ENCODE measurements around the gene ADAM33.

The ADAM33 gene

DNA sequence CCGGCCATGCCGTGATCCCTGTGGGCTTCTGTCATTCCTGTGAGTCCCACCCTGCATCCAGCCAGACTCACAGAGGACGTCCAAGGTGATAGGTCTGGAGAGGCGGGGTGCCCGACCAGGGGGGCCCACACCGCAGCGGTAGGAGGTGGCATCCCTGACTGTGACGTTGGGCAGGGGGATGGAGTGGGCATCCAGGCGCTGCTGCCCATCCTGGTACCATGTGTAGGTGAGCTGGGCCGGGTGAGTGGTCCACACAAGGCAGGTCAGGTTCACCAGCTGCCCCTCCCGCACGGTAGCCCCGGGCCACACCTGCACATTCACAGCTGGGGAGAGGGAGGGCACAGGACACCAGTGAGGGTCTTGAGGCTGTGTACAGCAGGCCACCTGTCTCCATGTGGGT lies 11.6 kb upstream of the ADAM33 start:
- WGBS (ENCODE audit: extremely low coverage, insufficient coverage, insufficient read length): no CpG with 5 or more reads among the region's 13 CpGs
- H4K8ac ChIP-seq (ENCODE audit: low read depth, low read length): no peak overlapping the region
- no peak overlapping the region for H3K4ac ChIP-seq (ENCODE audit: low read depth, low read length)
- H3K18ac ChIP-seq (ENCODE audit: low read length): no peak overlapping the region
- no peak overlapping the region for H3K14ac ChIP-seq (ENCODE audit: low read length)
- H2AFZ ChIP-seq (ENCODE audit: insufficient read depth, low read length, poor library complexity): no peak overlapping the region
- no peak overlapping the region for H2BK5ac ChIP-seq (ENCODE audit: low read depth, low read length, poor library complexity)
- no peak overlapping the region for H3K4me2 ChIP-seq (ENCODE audit: low read length)
- no peak overlapping the region for H4K91ac ChIP-seq (ENCODE audit: low read depth, low read length)
- H3K27ac ChIP-seq (ENCODE audit: low read depth, low read length): no peak overlapping the region
- peaks cover 10 to 14% of the 10 kb centered on the region in 2 experiments for H3K4me1 ChIP-seq (ENCODE audit: control insufficient read depth in 1 of 2, insufficient read depth in 2 of 2, low read length in 2 of 2)
- H2BK120ac ChIP-seq (ENCODE audit: insufficient read depth, low read length, poor library complexity): no peak overlapping the region
- no peaks in the 10 kb centered on the region for H3K9me3 ChIP-seq (ENCODE audit: insufficient read depth, low read depth, low read length)
- no peaks in the 10 kb centered on the region for H3K36me3 ChIP-seq (ENCODE audit: control insufficient read depth in 1 of 2, insufficient read depth in 2 of 2, low read length in 2 of 2)
- no peak overlapping the region for H2BK12ac ChIP-seq (ENCODE audit: low read length)
- H3K79me2 ChIP-seq (ENCODE audit: control insufficient read depth, insufficient read depth, low read length, poor library complexity): no peaks in the 10 kb centered on the region
- H2AK5ac ChIP-seq (ENCODE audit: low read length): no peak overlapping the region
- DNase-seq: no peak
- H3K27me3 ChIP-seq (ENCODE audit: insufficient read depth, low read length): no peaks in the 10 kb centered on the region
- no peaks in the 10 kb centered on the region for H3K79me1 ChIP-seq (ENCODE audit: low read length)
- H3K9ac ChIP-seq (ENCODE audit: low read length): no peak overlapping the region
- no peak overlapping the region for H3K23ac ChIP-seq (ENCODE audit: low read length)
- no peak overlapping the region for H4K12ac ChIP-seq (ENCODE audit: low read depth, low read length)
- H3K4me3 ChIP-seq (ENCODE audit: low read depth, low read length): no peak overlapping the region

- H3K4ac ChIP-seq (ENCODE audit: low read depth, low read length): no peak overlapping the region
- no peak overlapping the region for H3K14ac ChIP-seq (ENCODE audit: low read length)
- no peaks in the 10 kb centered on the region for H3K36me3 ChIP-seq (ENCODE audit: control insufficient read depth in 1 of 2, insufficient read depth in 2 of 2, low read length in 2 of 2)
- H4K91ac ChIP-seq (ENCODE audit: low read depth, low read length): no peak overlapping the region
- H2AK5ac ChIP-seq (ENCODE audit: low read length): no peak overlapping the region
- H2BK12ac ChIP-seq (ENCODE audit: low read length): no peak overlapping the region
- peaks cover 8 to 9% of the 10 kb centered on the region in 2 experiments for H3K4me1 ChIP-seq (ENCODE audit: control insufficient read depth in 1 of 2, insufficient read depth in 2 of 2, low read length in 2 of 2)
- no peaks in the 10 kb centered on the region for H3K9me3 ChIP-seq (ENCODE audit: insufficient read depth, low read depth, low read length)
- no peak overlapping the region for H2BK5ac ChIP-seq (ENCODE audit: low read depth, low read length, poor library complexity)
- H2AFZ ChIP-seq (ENCODE audit: insufficient read depth, low read length, poor library complexity): no peak overlapping the region
- H3K23ac ChIP-seq (ENCODE audit: low read length): no peak overlapping the region
- no peaks in the 10 kb centered on the region for H3K79me2 ChIP-seq (ENCODE audit: control insufficient read depth, insufficient read depth, low read length, poor library complexity)
- H3K4me2 ChIP-seq (ENCODE audit: low read length): no peak overlapping the region
- H4K8ac ChIP-seq (ENCODE audit: low read depth, low read length): no peak overlapping the region
- no peaks in the 10 kb centered on the region for H3K79me1 ChIP-seq (ENCODE audit: low read length)
- H3K9ac ChIP-seq (ENCODE audit: low read length): no peak overlapping the region
- no peak overlapping the region for H3K18ac ChIP-seq (ENCODE audit: low read length)
- H3K27ac ChIP-seq (ENCODE audit: low read depth, low read length): no peak overlapping the region
- H4K12ac ChIP-seq (ENCODE audit: low read depth, low read length): no peak overlapping the region
- H3K27me3 ChIP-seq (ENCODE audit: insufficient read depth, low read length): no peaks in the 10 kb centered on the region
- H3K4me3 ChIP-seq (ENCODE audit: low read depth, low read length): no peak overlapping the region
- WGBS (ENCODE audit: extremely low coverage, insufficient coverage, insufficient read length): no CpG with 5 or more reads among the region's 23 CpGs
- no peak for DNase-seq
- H2BK120ac ChIP-seq (ENCODE audit: insufficient read depth, low read length, poor library complexity): no peak overlapping the region
Observed at GRCh38 chr20:3692706-3693294, 11.0 kb upstream of the ADAM33 start.

GRCh38 chr20:3691897-3692296 lies 10.1 kb upstream of the ADAM33 start:
- H4K91ac ChIP-seq (ENCODE audit: low read depth, low read length): no peak overlapping the region
- no peak overlapping the region for H2BK12ac ChIP-seq (ENCODE audit: low read length)
- H2BK5ac ChIP-seq (ENCODE audit: low read depth, low read length, poor library complexity): no peak overlapping the region
- no peak overlapping the region for H3K23ac ChIP-seq (ENCODE audit: low read length)
- H4K8ac ChIP-seq (ENCODE audit: low read depth, low read length): no peak overlapping the region
- H3K9ac ChIP-seq (ENCODE audit: low read length): no peak overlapping the region
- no peak overlapping the region for H2AK5ac ChIP-seq (ENCODE audit: low read length)
- H3K9me3 ChIP-seq (ENCODE audit: insufficient read depth, low read depth, low read length): no peaks in the 10 kb centered on the region
- no peak overlapping the region for H3K14ac ChIP-seq (ENCODE audit: low read length)
- H3K4me3 ChIP-seq (ENCODE audit: low read depth, low read length): no peak overlapping the region
- H2AFZ ChIP-seq (ENCODE audit: insufficient read depth, low read length, poor library complexity): no peak overlapping the region
- no peaks in the 10 kb centered on the region for H3K27me3 ChIP-seq (ENCODE audit: insufficient read depth, low read length)
- H3K36me3 ChIP-seq (ENCODE audit: control insufficient read depth in 1 of 2, insufficient read depth in 2 of 2, low read length in 2 of 2): no peaks in the 10 kb centered on the region
- H4K12ac ChIP-seq (ENCODE audit: low read depth, low read length): no peak overlapping the region
- no peaks in the 10 kb centered on the region for H3K79me1 ChIP-seq (ENCODE audit: low read length)
- H3K4me1 ChIP-seq (ENCODE audit: control insufficient read depth in 1 of 2, insufficient read depth in 2 of 2, low read length in 2 of 2): no peaks in the 10 kb centered on the region
- no peak overlapping the region for H2BK120ac ChIP-seq (ENCODE audit: insufficient read depth, low read length, poor library complexity)
- no peak overlapping the region for H3K4me2 ChIP-seq (ENCODE audit: low read length)
- WGBS (ENCODE audit: extremely low coverage, insufficient coverage, insufficient read length): no CpG with 5 or more reads among the region's 9 CpGs
- no peak overlapping the region for H3K4ac ChIP-seq (ENCODE audit: low read depth, low read length)
- no peaks in the 10 kb centered on the region for H3K79me2 ChIP-seq (ENCODE audit: control insufficient read depth, insufficient read depth, low read length, poor library complexity)
- DNase-seq: no peak
- no peak overlapping the region for H3K27ac ChIP-seq (ENCODE audit: low read depth, low read length)
- no peak overlapping the region for H3K18ac ChIP-seq (ENCODE audit: low read length)

GRCh38 chr20:3691306-3691705 lies 9.5 kb upstream of the ADAM33 start:
- Histone ChIP-seq H3K4me2 (ENCODE audit: low read length) (no peak overlapping the region), H3K79me1 (ENCODE audit: low read length) (no peaks in the 10 kb centered on the region), H4K8ac (ENCODE audit: low read depth, low read length) (no peak overlapping the region), H3K27ac (ENCODE audit: low read depth, low read length) (no peak overlapping the region), H2BK5ac (ENCODE audit: low read depth, low read length, poor library complexity) (no peak overlapping the region), H2AK5ac (ENCODE audit: low read length) (no peak overlapping the region), H3K9me3 (ENCODE audit: insufficient read depth, low read depth, low read length) (no peaks in the 10 kb centered on the region), H3K4me1 (ENCODE audit: control insufficient read depth in 1 of 2, insufficient read depth in 2 of 2, low read length in 2 of 2) (no peaks in the 10 kb centered on the region), H3K23ac (ENCODE audit: low read length) (no peak overlapping the region), H3K14ac (ENCODE audit: low read length) (no peak overlapping the region), H4K91ac (ENCODE audit: low read depth, low read length) (no peak overlapping the region), H3K79me2 (ENCODE audit: control insufficient read depth, insufficient read depth, low read length, poor library complexity) (no peaks in the 10 kb centered on the region), H3K9ac (ENCODE audit: low read length) (no peak overlapping the region), H3K36me3 (ENCODE audit: control insufficient read depth in 1 of 2, insufficient read depth in 2 of 2, low read length in 2 of 2) (no peaks in the 10 kb centered on the region), H2AFZ (ENCODE audit: insufficient read depth, low read length, poor library complexity) (no peak overlapping the region), H2BK120ac (ENCODE audit: insufficient read depth, low read length, poor library complexity) (no peak overlapping the region), H4K12ac (ENCODE audit: low read depth, low read length) (no peak overlapping the region), H3K18ac (ENCODE audit: low read length) (no peak overlapping the region), H2BK12ac (ENCODE audit: low read length) (no peak overlapping the region), H3K4me3 (ENCODE audit: low read depth, low read length) (no peak overlapping the region), H3K27me3 (ENCODE audit: insufficient read depth, low read length) (no peaks in the 10 kb centered on the region), H3K4ac (ENCODE audit: low read depth, low read length) (no peak overlapping the region)
- WGBS (ENCODE audit: extremely low coverage, insufficient coverage, insufficient read length): no CpG with 5 or more reads among the region's 16 CpGs
- DNase-seq: no peak

Data from trophoblast cell (in vitro differentiated cells and primary cell).